SK-N-SH (cell line): Measurements from ENCODE around the gene ZNF217.

ENCODE experiments used
- CHD2 ChIP-seq: fragments of 150-350 bp; IDR thresholded peaks from 2 replicates; pipeline ENCODE4 v1.6.1; 2018; ENCODE audit warnings: low read length; ENCODE audit not compliant: partially characterized antibody
- ELF1 ChIP-seq: IDR thresholded peaks from 2 replicates; pipeline ENCODE4 v1.4.0; 2012
- EZH2phosphoT487 ChIP-seq: fragments of 200-600 bp; sonication (generic); IDR thresholded peaks from 2 replicates; pipeline ENCODE4 v1.6.1; 2017; ENCODE audit warnings: low read depth, mixed run types, mild to moderate bottlenecking, antibody characterized with exemption, moderate library complexity, borderline replicate concordance
- FOSL2 ChIP-seq: IDR thresholded peaks from 2 replicates; pipeline ENCODE4 v1.4.0; 2012; ENCODE audit warnings: low read depth, mild to moderate bottlenecking, moderate library complexity, borderline replicate concordance
- MXI1 ChIP-seq: IDR thresholded peaks from 2 replicates; pipeline ENCODE4 v1.6.1; 2012; ENCODE audit warnings: mild to moderate bottlenecking, low read depth, low read length, improper control_type of control experiment
- POLR2AphosphoS5 ChIP-seq: IDR thresholded peaks from 2 replicates; pipeline ENCODE4 v1.6.1; 2012; ENCODE audit warnings: low read depth, low read length
- TF ChIP-seq, protein P1 (sequence below): fragments of 200-600 bp; sonication (generic); IDR thresholded peaks from 2 replicates; pipeline ENCODE4 v1.6.1; 2017; ENCODE audit warnings: antibody characterized with exemption, mild to moderate bottlenecking, moderate library complexity
- TF ChIP-seq, protein P2 (sequence below): fragments of 150-350 bp; IDR thresholded peaks from 2 replicates; pipeline ENCODE4 v1.6.1; 2016; ENCODE audit warnings: mild to moderate bottlenecking, low read depth, low read length
- TF ChIP-seq, protein P3 (sequence below): IDR thresholded peaks from 2 replicates; pipeline ENCODE4; 2012

DNA sequence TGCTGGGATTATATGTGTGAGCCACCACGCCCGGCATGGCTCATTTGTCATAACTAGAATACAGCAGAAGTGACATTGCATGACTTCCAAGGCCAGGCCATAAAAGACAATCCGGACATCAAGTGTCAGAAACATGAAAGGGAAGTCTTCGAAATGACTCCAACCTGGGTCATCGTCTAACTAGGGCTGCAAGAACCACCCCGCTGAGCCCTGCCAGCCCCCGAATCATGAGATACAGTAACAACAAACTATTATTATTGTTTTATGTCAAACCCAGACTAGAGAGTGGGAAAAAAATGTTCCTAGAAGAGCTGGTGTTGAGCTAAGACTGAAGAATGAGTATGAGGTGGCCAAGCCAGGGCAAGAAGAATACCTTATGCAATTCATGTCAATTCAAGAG lies 59.6 kb downstream of the ZNF217 start:
- TF ChIP-seq, protein P1, sequence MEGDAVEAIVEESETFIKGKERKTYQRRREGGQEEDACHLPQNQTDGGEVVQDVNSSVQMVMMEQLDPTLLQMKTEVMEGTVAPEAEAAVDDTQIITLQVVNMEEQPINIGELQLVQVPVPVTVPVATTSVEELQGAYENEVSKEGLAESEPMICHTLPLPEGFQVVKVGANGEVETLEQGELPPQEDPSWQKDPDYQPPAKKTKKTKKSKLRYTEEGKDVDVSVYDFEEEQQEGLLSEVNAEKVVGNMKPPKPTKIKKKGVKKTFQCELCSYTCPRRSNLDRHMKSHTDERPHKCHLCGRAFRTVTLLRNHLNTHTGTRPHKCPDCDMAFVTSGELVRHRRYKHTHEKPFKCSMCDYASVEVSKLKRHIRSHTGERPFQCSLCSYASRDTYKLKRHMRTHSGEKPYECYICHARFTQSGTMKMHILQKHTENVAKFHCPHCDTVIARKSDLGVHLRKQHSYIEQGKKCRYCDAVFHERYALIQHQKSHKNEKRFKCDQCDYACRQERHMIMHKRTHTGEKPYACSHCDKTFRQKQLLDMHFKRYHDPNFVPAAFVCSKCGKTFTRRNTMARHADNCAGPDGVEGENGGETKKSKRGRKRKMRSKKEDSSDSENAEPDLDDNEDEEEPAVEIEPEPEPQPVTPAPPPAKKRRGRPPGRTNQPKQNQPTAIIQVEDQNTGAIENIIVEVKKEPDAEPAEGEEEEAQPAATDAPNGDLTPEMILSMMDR = no peak
- TF ChIP-seq, protein P2, sequence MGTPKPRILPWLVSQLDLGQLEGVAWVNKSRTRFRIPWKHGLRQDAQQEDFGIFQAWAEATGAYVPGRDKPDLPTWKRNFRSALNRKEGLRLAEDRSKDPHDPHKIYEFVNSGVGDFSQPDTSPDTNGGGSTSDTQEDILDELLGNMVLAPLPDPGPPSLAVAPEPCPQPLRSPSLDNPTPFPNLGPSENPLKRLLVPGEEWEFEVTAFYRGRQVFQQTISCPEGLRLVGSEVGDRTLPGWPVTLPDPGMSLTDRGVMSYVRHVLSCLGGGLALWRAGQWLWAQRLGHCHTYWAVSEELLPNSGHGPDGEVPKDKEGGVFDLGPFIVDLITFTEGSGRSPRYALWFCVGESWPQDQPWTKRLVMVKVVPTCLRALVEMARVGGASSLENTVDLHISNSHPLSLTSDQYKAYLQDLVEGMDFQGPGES = no peak
- TF ChIP-seq CHD2 (no peak), MXI1 (no peak), ELF1 (no peak), EZH2phosphoT487 (no peak), FOSL2 (no peak), POLR2AphosphoS5 (no peak)
- TF ChIP-seq, protein P3, sequence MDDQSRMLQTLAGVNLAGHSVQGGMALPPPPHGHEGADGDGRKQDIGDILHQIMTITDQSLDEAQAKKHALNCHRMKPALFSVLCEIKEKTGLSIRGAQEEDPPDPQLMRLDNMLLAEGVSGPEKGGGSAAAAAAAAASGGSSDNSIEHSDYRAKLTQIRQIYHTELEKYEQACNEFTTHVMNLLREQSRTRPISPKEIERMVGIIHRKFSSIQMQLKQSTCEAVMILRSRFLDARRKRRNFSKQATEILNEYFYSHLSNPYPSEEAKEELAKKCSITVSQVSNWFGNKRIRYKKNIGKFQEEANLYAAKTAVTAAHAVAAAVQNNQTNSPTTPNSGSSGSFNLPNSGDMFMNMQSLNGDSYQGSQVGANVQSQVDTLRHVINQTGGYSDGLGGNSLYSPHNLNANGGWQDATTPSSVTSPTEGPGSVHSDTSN = no peak
